Dendritic cell treated with granulocyte-macrophage colony-stimulating factor and Interleukin-4, amounts not matched to agents 40 ng/mL and 50 ng/mL, for 4 days (primary cell): ENCODE results near the gene PHTF1.

Experiments
- H3K27ac Mint-ChIP-seq: one replicate; pipeline ENCODE4 v1.8.0; 2022; ENCODE audit warnings: mild to moderate bottlenecking, mixed read lengths
- H3K27me3 Mint-ChIP-seq: one replicate; pipeline ENCODE4 v1.8.0; 2022; ENCODE audit warnings: mild to moderate bottlenecking, mixed read lengths
- H3K36me3 Mint-ChIP-seq: one replicate; pipeline ENCODE4 v1.8.0; 2022; ENCODE audit warnings: low read depth, mixed read lengths
- H3K4me1 Mint-ChIP-seq: one replicate; pipeline ENCODE4 v1.8.0; 2022; ENCODE audit warnings: low read depth, mixed read lengths
- H3K4me3 Mint-ChIP-seq: one replicate; pipeline ENCODE4 v1.8.0; 2022; ENCODE audit warnings: mild to moderate bottlenecking, moderate library complexity, mixed read lengths
- H3K9me3 Mint-ChIP-seq: one replicate; pipeline ENCODE4 v1.8.0; 2022; ENCODE audit warnings: mixed read lengths
- intact Hi-C: fragments of 100-400 bp; cut with micrococcal nuclease; formaldehyde crosslinking; loops from one replicate; pipeline ENCODE4 v1.15.0; 2022

The PHTF1 gene

GRCh38 chr1:113759333-113760101, at the start of gene PHTF1:
Gene PHTF1 (minus strand): TSS chr1:113759486. CDS start chr1:113758703, 783 bp downstream.
- intact Hi-C loops, result loop anchor here (1.0 to 2.0 kb wide), 2 partner anchors 53 to 146 kb away; partner anchors contain the start of genes DCLRE1B and RSBN1
- H3K4me1 Mint-ChIP-seq, result peaks cover 27% of the 10 kb centered on the region

GRCh38 chr1:113808450-113809195, 49.3 kb upstream of the PHTF1 start:
- H3K4me3 Mint-ChIP-seq, result no peak overlapping the region
- no peak overlapping the region for H3K27ac Mint-ChIP-seq
- no peaks in the 10 kb centered on the region for H3K9me3 Mint-ChIP-seq
- intact Hi-C loops, result no loop called here
- peaks cover 28% of the 10 kb centered on the region for H3K36me3 Mint-ChIP-seq
- H3K27me3 Mint-ChIP-seq, result no peaks in the 10 kb centered on the region
- H3K4me1 Mint-ChIP-seq, result peaks cover 40% of the 10 kb centered on the region

More at GRCh38 chr1:113759333-113760101, at the start of gene PHTF1:
- peaks cover 47% of the 10 kb centered on the region for H3K36me3 Mint-ChIP-seq
- peak within 1 kb of the TSS; percentile 89 for H3K27ac Mint-ChIP-seq
- no peaks in the 10 kb centered on the region for H3K27me3 Mint-ChIP-seq
- H3K9me3 Mint-ChIP-seq, result no peaks in the 10 kb centered on the region
- peak within 1 kb of the TSS; percentile 97 for H3K4me3 Mint-ChIP-seq

GRCh38 chr1:113805639-113806038, 46.4 kb upstream of the PHTF1 start:
- intact Hi-C loops, result no loop called here
- Mint-ChIP-seq H3K27ac (peak overlapping the region; percentile 39), H3K4me1 (peaks cover 48% of the 10 kb centered on the region), H3K27me3 (no peaks in the 10 kb centered on the region), H3K4me3 (no peak overlapping the region), H3K9me3 (no peaks in the 10 kb centered on the region), H3K36me3 (peaks cover 15% of the 10 kb centered on the region)

GRCh38 chr1:113805256-113805531, 45.9 kb upstream of the PHTF1 start:
- Mint-ChIP-seq H3K9me3 (no peaks in the 10 kb centered on the region), H3K27ac (peak overlapping the region; percentile 39), H3K4me3 (no peak overlapping the region), H3K4me1 (peaks cover 45% of the 10 kb centered on the region), H3K27me3 (no peaks in the 10 kb centered on the region), H3K36me3 (peaks cover 15% of the 10 kb centered on the region)
- intact Hi-C loops, result no loop called here

GRCh38 chr1:113804421-113805255, 45.4 kb upstream of the PHTF1 start:
- Mint-ChIP-seq H3K4me3 (no peak overlapping the region), H3K27me3 (no peaks in the 10 kb centered on the region), H3K4me1 (peaks cover 40% of the 10 kb centered on the region), H3K27ac (peak overlapping the region; percentile 39), H3K9me3 (no peaks in the 10 kb centered on the region), H3K36me3 (peaks cover 15% of the 10 kb centered on the region)
- intact Hi-C loops, result no loop called here

GRCh38 chr1:113802367-113803007, 43.2 kb upstream of the PHTF1 start:
- no peaks in the 10 kb centered on the region for H3K9me3 Mint-ChIP-seq
- H3K27ac Mint-ChIP-seq, result no peak overlapping the region
- intact Hi-C loops, result no loop called here
- peaks cover 21% of the 10 kb centered on the region for H3K36me3 Mint-ChIP-seq
- peaks cover 40% of the 10 kb centered on the region for H3K4me1 Mint-ChIP-seq
- no peak overlapping the region for H3K4me3 Mint-ChIP-seq
- no peaks in the 10 kb centered on the region for H3K27me3 Mint-ChIP-seq

- Mint-ChIP-seq H3K36me3 (peaks cover 25% of the 10 kb centered on the region), H3K4me1 (peaks cover 30% of the 10 kb centered on the region), H3K27ac (no peak overlapping the region)
Measured at GRCh38 chr1:113800487-113800886, 41.2 kb upstream of the PHTF1 start.

GRCh38 chr1:113797472-113797871, 38.2 kb upstream of the PHTF1 start:
- H3K36me3 Mint-ChIP-seq, result peaks cover 52% of the 10 kb centered on the region
- no peak overlapping the region for H3K4me3 Mint-ChIP-seq
- no peaks in the 10 kb centered on the region for H3K9me3 Mint-ChIP-seq
- intact Hi-C loops, result no loop called here
- peaks cover 17% of the 10 kb centered on the region for H3K4me1 Mint-ChIP-seq
- H3K27me3 Mint-ChIP-seq, result no peaks in the 10 kb centered on the region
- H3K27ac Mint-ChIP-seq, result no peak overlapping the region

More at GRCh38 chr1:113800487-113800886, 41.2 kb upstream of the PHTF1 start:
- Mint-ChIP-seq H3K4me3 (no peak overlapping the region), H3K27me3 (no peaks in the 10 kb centered on the region), H3K9me3 (no peaks in the 10 kb centered on the region)
- intact Hi-C loops, result no loop called here

- H3K4me1 Mint-ChIP-seq, result peaks cover 42% of the 10 kb centered on the region
- H3K27ac Mint-ChIP-seq, result no peak overlapping the region
- no peaks in the 10 kb centered on the region for H3K27me3 Mint-ChIP-seq
- H3K36me3 Mint-ChIP-seq, result peaks cover 78% of the 10 kb centered on the region
- no peak overlapping the region for H3K4me3 Mint-ChIP-seq
- intact Hi-C loops, result loop anchor here (2.0 kb wide), 1 partner anchor 13 kb away; no protein-coding TSS in a partner anchor
- no peaks in the 10 kb centered on the region for H3K9me3 Mint-ChIP-seq
Measured at GRCh38 chr1:113793878-113794834, 34.9 kb upstream of the PHTF1 start.

- Mint-ChIP-seq H3K9me3 (no peaks in the 10 kb centered on the region), H3K4me1 (peaks cover 46% of the 10 kb centered on the region), H3K27ac (no peak overlapping the region), H3K4me3 (no peak overlapping the region), H3K36me3 (peaks cover 79% of the 10 kb centered on the region), H3K27me3 (no peaks in the 10 kb centered on the region)
- intact Hi-C loops, result no loop called here
Measured at GRCh38 chr1:113792986-113793385, 33.7 kb upstream of the PHTF1 start.

- Mint-ChIP-seq H3K27ac (peak overlapping the region; percentile 50), H3K4me1 (peaks cover 50% of the 10 kb centered on the region), H3K9me3 (no peaks in the 10 kb centered on the region), H3K4me3 (no peak overlapping the region), H3K27me3 (no peaks in the 10 kb centered on the region), H3K36me3 (peaks cover 78% of the 10 kb centered on the region)
- intact Hi-C loops, result no loop called here
Measured at GRCh38 chr1:113792471-113792870, 33.2 kb upstream of the PHTF1 start.

GRCh38 chr1:113788802-113789201, 29.5 kb upstream of the PHTF1 start:
- intact Hi-C loops, result no loop called here
- Mint-ChIP-seq H3K27me3 (no peaks in the 10 kb centered on the region), H3K36me3 (peaks cover 56% of the 10 kb centered on the region), H3K4me3 (no peak overlapping the region), H3K4me1 (peaks cover 55% of the 10 kb centered on the region), H3K9me3 (no peaks in the 10 kb centered on the region), H3K27ac (no peak overlapping the region)
